ENCODE results near the gene ZBTB4.

ZBTB4 gene

GRCh38 chr17:7479213-7480088 is at the start of gene ZBTB4:
TSS of gene ZBTB4 (minus strand) at chr17:7479631. CDS start at chr17:7466801, 12,830 bp downstream.
- Histone ChIP-seq H3K4me3 (ENCODE audit: low read depth in 1 of 2, low read length in 2 of 2) (peak within 1 kb of the TSS; percentile 65 to 77), H3K27me3 (ENCODE audit: insufficient read depth, low read length, poor library complexity) (no peaks in the 10 kb centered on the region), H3K36me3 (ENCODE audit: insufficient read depth, low read length) (peaks cover 3% of the 10 kb centered on the region), H3K4me2 (ENCODE audit: insufficient read depth, low read length) (peak within 1 kb of the TSS; percentile 88), H3K27ac (ENCODE audit: low read length) (peak within 1 kb of the TSS; percentile 81), H4K20me1 (ENCODE audit: insufficient read depth, low read length) (peaks cover 32% of the 10 kb centered on the region), H2AFZ (ENCODE audit: low read depth, low read length) (peak within 1 kb of the TSS; percentile 73), H3K9me3 (ENCODE audit: insufficient read depth, low read length, severe bottlenecking) (no peaks in the 10 kb centered on the region), H3K9ac (ENCODE audit: low read depth, low read length) (peak within 1 kb of the TSS; percentile 98), H3K79me2 (ENCODE audit: insufficient read depth, low read length) (peaks cover 61% of the 10 kb centered on the region), H3K4me1 (ENCODE audit: insufficient read depth, low read length) (peaks cover 40% of the 10 kb centered on the region)
- DNase-seq (peak; percentile 64), ATAC-seq (ENCODE audit: insufficient read depth, low read depth) (peak; percentile 23; the same call in 2 of the 3 replicates)
- TF ChIP-seq EZH2 (IDR thresholded peaks at IDR 0.05; ENCODE audit: borderline replicate concordance, low read depth, low read length, severe bottlenecking) = no peak
- TF ChIP-seq CTCF (IDR thresholded peaks at IDR 0.05; ENCODE audit: borderline replicate concordance, extremely low read depth, low read length, poor library complexity, severe bottlenecking) = no peak

DNA sequence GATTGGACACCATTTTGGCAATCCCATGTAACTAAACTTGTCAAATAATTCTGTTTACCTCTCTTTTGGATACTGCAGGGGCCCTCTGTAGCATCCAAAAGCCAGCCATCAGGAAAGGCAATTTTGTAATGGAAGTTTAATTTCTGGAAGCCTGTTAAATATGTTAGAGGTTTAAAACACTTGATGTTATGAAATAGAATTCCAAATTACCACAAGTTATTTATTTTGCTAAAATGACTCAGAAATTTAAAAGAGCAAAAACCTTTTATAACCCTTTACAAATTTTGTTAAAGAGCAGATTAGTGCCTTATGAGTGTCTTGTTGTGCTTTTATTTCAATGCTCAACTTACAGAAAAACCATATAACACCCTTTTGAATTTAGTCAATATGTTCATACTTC is 49.4 kb upstream of the ZBTB4 start:
- no peaks in the 10 kb centered on the region for H3K36me3 ChIP-seq (ENCODE audit: insufficient read depth, low read length)
- no peak for ATAC-seq (ENCODE audit: insufficient read depth, low read depth)

GRCh38 chr17:7523033-7523432 is 43.6 kb upstream of the ZBTB4 start:
- no peaks in the 10 kb centered on the region for H3K79me2 ChIP-seq (ENCODE audit: insufficient read depth, low read length)
- H4K20me1 ChIP-seq (ENCODE audit: insufficient read depth, low read length) = no peaks in the 10 kb centered on the region
- H3K9me3 ChIP-seq (ENCODE audit: insufficient read depth, low read length, severe bottlenecking) = peaks cover 6% of the 10 kb centered on the region
- DNase-seq (peak; percentile 19), ATAC-seq (ENCODE audit: insufficient read depth, low read depth) (peak; percentile 45; the same call in 2 of the 3 replicates)
- H3K27ac ChIP-seq (ENCODE audit: low read length) = no peak overlapping the region
- TF ChIP-seq CTCF (IDR thresholded peaks at IDR 0.05; ENCODE audit: borderline replicate concordance, extremely low read depth, low read length, poor library complexity, severe bottlenecking) (peak; percentile 66), EZH2 (IDR thresholded peaks at IDR 0.05; ENCODE audit: borderline replicate concordance, low read depth, low read length, severe bottlenecking) (no peak)
- no peaks in the 10 kb centered on the region for H3K4me1 ChIP-seq (ENCODE audit: insufficient read depth, low read length)
- H3K9ac ChIP-seq (ENCODE audit: low read depth, low read length) = no peak overlapping the region
- H3K4me3 ChIP-seq (ENCODE audit: low read depth in 1 of 2, low read length in 2 of 2) = no peak overlapping the region
- H3K4me2 ChIP-seq (ENCODE audit: insufficient read depth, low read length) = no peak overlapping the region
- H3K36me3 ChIP-seq (ENCODE audit: insufficient read depth, low read length) = no peaks in the 10 kb centered on the region
- no peaks in the 10 kb centered on the region for H3K27me3 ChIP-seq (ENCODE audit: insufficient read depth, low read length, poor library complexity)
- H2AFZ ChIP-seq (ENCODE audit: low read depth, low read length) = no peak overlapping the region

More for the DNA sequence above, 49.4 kb upstream of the ZBTB4 start:
- Histone ChIP-seq H3K79me2 (ENCODE audit: insufficient read depth, low read length) (no peaks in the 10 kb centered on the region), H4K20me1 (ENCODE audit: insufficient read depth, low read length) (no peaks in the 10 kb centered on the region), H3K4me3 (ENCODE audit: low read depth in 1 of 2, low read length in 2 of 2) (no peak overlapping the region), H3K27me3 (ENCODE audit: insufficient read depth, low read length, poor library complexity) (no peaks in the 10 kb centered on the region), H3K4me2 (ENCODE audit: insufficient read depth, low read length) (no peak overlapping the region), H2AFZ (ENCODE audit: low read depth, low read length) (no peak overlapping the region), H3K9ac (ENCODE audit: low read depth, low read length) (no peak overlapping the region), H3K4me1 (ENCODE audit: insufficient read depth, low read length) (no peaks in the 10 kb centered on the region), H3K9me3 (ENCODE audit: insufficient read depth, low read length, severe bottlenecking) (peaks cover 6% of the 10 kb centered on the region), H3K27ac (ENCODE audit: low read length) (no peak overlapping the region)
- no peak for TF ChIP-seq CTCF (IDR thresholded peaks at IDR 0.05; ENCODE audit: borderline replicate concordance, extremely low read depth, low read length, poor library complexity, severe bottlenecking)
- TF ChIP-seq EZH2 (IDR thresholded peaks at IDR 0.05; ENCODE audit: borderline replicate concordance, low read depth, low read length, severe bottlenecking) = no peak
- no peak for DNase-seq
